ENCODE data around the gene CHID1.

Gene CHID1

DNA sequence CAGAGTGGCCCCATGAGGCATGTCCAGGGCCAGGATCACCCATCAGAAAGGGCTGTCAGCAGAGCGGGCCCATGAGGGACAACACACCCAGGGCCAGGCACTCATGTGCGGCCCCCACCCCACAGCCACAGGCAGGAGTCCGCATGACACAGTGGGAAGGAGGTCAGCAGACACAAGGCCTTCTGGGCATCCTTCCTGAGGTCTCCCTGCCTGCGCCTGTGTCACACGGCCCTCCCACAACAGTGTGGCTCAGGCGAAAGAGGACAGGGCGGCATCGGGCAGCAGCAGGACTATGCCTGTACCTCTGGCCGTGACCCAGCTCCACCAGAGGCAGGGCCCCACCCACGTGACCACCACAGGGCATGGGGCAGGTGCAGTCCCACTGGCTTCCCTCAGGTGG is 27.1 kb downstream of the CHID1 start:
- DNase-seq, result no peak

DNA sequence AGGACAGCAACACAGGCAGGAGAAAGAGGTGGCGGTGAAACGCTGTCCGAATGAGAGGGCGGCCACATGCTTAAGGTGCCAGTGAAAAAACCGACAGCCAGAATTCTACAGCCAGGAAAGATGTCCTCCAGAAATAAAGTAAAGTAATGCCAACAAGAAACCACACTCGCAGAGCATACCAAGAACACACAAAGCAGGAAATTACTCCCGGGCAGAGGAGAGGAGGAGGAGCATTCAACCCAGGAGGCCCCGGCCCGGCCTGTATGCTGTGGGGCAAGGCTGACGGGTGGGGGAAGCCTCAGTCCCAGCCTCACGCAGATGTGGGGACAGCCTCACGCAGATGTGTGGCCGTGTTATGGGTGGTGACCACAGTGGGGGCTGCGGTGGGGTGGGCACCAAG is 28.0 kb downstream of the CHID1 start:
- DNase-seq, result no peak

DNA sequence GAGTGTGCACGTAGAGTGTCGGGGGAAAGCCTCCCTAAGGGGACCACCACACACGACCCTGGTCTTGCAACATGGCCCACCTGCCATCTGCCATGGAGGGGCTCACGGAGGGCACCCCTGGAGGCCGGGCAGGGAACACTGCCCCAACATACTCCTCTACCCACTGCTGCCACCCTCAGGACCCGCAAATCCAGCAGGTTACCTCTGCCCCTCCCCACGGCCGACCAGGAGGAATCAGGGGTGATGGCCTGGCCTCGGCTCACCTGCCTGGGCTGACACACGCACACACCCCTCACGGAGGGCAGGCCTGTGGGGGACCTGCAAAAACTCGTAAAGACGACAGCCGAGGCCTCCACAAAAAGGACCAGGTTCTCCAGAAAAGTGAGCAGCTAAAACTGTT is 30.2 kb downstream of the CHID1 start:
- no peak for DNase-seq

DNA sequence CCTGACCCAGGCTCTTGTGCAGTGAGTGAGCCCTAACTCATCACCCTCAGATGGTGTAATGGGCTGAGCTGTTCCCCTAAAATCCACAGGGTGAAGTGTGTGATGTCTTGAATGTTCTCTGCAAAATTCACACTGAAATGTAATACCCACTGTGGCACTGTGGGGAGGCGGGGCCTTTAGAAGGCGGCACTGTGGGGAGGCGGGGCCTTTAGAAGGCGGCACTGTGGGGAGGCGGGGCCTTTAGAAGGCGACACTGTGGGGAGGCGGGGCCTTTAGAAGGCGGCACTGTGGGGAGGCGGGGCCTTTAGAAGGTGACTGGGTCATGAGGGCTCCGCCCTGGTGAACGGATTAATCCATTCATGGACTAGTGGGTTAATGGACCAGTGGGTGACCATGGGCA is 33.0 kb downstream of the CHID1 start:
- DNase-seq, result no peak

DNA sequence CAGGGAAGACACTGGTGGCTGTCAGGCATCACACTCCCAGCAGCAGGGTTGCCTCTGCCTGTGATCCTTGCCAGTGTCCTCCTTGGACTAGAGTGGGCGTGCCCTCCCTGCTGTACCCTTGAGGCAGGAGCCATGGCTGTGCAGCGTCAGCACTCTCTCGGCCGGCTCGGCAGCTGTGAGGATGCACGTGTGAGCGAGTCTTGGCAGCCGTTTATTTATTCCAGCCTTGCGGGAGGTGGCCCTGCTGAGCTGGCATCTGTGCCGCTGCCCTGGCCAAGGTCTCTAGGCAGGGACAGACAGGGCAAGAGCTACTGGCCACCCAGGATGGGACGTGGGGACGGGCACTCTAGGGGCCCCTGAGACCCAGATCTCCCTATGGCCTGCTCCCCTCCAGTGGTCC is 34.1 kb downstream of the CHID1 start:
- DNase-seq, result no peak

DNA sequence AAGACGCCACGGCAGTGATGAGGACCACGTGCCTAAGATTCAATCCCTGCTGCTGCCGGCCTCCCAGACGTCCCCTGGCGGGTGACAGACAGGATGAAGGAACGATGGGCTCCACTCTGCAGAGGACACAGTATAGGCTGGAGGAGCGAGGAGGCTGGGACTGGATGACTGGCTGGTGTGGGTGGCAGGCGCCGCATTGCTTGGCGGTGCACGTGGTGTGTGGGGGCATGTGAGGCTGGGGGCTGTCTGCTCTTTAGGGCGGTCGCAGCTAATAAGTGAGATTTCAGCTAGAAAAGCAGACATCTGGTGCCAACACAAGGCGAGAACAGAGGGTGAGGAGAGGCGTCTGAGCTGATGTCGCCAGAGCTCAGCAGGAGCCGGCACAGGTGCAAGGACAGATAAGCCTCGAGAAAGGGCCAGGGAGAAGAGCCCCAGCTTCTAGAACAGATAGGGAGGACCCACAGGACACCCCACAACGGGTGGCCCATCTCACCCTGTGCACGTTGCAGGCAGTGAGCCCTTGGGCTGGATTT is 34.8 kb downstream of the CHID1 start:
- no peak for DNase-seq

DNA sequence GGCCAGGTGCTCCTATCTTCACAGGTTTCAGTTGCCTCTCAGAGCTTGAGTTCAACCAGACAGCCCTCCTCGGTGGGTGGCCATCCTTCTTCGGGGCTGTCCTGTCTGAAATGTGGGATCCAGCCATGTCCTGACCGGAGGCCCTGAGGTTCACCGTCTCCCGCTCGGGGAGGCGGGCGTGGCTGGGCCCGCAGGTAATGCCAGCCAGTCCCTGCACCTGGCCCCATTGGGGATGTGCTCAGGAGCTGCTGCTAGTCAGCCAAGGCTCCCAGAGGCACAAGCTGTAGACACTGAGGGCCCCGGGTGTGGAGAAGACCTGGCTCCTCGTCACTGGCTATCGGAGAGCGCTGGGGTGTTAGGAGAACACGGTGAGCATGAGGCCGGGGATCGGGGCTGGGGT is 35.4 kb downstream of the CHID1 start:
- no peak for DNase-seq

DNA sequence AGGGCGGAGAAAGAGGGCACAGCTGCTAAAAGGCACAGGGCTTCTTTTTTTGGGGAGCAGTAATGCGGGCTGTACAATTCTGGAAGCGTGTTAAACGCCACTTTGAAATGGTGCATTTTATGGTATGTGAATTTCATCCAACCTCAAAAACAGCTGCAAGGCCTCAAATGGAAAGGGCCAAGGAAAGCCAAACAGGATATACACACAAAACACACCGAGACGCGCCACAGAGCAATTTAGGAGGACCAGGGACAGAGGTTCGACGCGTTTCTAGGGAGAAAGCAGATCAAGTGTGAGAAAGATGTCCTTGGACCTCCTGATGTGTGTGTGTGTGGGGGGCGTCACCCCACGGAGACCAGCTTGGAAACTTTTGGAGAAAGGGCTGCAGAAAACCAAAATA is 36.9 kb downstream of the CHID1 start:
- DNase-seq, result no peak

DNA sequence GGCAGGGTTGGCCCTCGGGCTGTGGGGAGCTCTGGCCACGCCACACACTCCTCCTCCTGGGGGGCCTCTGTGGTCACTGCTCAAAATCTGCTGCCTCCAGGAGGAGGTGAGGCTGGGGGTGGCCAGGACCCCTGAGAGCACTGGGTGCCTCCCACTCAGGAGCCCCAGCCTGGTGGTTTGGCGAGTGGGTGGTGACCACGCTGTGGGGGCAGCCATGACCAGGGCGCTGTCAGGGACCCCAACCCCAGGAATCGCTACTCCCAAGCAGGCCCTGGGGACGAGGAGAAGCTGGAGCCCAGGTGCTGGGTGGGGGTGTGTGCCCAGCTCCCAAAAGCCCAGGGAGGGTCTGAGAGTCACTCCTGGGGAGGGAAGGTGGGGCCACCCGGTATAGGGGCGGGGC is 37.8 kb downstream of the CHID1 start:
- DNase-seq, result no peak

DNA sequence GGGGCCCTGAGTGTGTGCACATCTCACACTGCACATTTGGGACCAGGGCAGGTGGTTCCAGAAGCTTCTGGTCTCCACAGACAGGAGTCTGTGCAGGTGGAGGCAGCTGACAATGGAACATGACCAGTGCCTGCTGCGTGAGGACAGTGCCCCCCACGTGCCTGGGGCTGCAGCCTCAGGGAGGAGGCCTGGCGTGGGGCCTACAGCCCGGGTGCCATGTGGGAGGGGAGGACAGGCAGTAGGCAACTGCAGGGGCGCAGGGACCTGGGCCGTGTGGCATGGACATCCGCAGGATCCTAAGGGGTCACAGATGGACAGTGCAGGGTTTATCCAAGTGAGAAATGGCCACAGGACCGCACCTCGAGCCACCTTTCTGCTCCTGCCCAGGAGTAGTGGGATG is 39.1 kb downstream of the CHID1 start:
- no peak for DNase-seq

DNA sequence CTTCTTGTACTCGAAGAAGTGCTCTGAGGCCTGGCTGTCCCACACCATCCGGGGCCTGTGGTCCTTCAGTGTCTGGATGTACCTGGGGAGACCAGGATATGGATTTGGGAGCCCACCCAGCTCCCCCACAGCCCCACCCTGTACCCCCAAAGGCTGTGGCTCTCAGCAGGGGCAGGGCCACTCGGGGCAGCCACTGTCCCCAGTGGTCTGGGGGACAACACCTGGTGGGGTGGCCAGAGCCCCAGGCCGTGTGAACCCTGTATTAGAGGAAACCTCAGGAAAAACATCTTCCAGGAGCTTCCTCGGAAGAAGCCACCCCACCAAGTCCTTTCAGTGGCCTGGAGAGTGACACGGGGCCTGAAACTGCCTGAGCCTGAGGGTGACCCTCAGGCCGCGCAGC is 40.2 kb downstream of the CHID1 start:
- no peak for DNase-seq

DNA sequence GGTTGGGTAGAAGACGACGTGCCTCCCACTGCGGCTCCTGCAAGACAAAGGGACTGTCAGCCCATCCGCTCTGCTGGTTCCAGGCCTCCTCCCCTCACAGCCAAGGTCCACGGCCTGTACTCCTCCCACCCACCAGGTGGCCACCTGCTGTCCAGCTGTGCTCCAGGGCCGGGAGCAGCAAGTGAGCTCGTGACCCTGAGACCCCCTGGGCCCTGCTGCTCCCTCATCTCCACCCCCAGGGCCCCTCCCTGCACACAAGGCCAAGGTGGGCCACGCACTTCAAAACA is 40.5 kb downstream of the CHID1 start:
- no peak for DNase-seq

DNA sequence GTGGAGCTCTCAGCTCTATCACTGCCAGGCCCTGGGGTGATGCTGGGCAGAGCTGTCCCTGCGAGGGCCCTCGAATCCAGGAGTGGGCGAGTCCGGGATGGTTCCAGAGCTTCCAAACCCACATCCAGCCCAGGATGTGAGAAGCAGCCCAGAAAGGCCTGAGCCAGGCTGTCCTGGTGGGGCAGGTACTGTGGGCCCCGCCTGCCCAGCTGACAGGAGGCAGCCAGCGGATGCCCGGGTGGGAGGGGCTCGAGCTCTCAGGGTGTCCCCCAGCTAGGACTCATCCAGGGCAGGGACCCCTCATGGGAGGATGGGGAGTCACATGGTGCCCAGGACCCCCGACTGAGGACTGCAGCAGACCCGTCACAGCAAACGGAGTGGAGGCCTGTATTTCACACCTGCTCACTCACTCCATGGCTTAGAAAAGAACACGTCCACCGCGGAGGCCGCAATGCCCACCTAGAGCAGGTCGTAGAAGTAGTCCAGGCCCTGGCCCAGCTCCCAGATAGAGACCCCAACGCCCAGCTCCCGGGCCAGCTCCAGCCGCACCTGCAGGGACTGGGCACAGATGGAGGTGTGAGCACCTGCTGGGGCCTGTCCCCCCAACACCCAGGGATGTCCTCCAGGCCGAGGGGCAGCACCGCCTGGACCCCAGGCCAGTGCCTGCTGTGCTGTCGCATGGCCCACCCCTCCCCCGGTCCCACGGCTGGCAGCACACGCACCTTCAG is 41.0 kb downstream of the CHID1 start:
- no peak for DNase-seq

DNA sequence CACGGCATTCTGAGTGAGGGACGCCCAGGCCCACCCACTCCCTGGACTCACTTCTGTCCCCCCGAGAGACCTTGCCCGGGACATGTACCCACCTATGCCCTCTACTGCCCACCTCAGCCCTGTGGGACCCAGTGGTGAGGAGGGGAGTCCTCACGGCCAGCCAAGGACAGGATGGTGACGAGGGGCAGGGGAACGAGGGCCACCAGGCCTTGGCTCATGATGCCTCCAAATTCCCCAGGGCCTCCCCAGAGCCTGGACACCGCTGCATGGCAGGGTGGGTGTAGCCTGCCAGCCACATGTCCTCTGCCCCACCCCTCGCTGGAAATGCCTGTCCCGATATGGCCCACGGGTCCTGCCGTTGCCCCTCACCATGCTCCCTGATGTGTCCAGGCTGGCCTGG is 41.8 kb downstream of the CHID1 start:
- no peak for DNase-seq

DNA sequence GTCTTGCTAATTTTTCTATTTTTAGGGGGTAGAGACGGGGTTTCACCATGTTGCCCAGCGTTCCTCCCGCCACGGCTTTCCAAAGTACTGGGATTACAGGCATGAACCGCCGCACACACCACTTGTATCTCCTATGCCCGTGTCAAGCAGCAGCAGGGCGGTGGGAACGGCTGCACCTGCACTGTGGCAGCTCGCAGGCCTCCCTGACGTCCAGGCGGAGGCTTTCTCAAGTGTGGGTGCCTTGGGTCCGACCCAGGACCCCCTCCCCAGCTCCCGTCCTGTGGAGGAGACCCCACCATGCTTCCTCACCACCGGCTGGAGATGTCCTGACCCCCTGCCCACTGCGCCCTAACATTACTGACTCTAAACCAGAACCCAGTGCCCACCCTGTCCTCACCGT is 42.2 kb downstream of the CHID1 start:
- no peak for DNase-seq

DNA sequence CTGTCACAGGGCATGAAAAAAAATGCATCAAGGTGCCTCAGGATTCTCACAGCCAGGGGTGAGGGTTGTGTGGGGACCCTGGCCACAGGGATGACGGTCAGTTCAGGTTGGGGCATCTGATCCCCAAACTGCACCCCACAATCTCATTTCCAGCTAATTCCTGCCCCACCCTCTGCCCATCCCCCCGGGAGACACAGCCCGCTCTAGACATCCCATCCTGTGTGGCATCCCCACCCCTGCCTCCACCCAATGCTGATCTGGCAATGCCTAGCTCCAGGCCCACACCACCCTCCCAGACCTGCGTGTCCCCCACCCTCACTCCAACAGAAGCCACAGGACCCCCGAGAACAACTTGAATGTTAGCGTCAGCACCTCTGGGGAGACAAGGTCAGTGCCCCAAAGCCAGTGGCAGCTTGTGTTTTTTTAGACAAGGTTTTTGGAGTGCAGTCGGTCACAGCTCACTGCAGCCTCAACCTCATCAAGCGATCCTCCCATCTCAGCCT is 42.7 kb downstream of the CHID1 start:
- no peak for DNase-seq

DNA sequence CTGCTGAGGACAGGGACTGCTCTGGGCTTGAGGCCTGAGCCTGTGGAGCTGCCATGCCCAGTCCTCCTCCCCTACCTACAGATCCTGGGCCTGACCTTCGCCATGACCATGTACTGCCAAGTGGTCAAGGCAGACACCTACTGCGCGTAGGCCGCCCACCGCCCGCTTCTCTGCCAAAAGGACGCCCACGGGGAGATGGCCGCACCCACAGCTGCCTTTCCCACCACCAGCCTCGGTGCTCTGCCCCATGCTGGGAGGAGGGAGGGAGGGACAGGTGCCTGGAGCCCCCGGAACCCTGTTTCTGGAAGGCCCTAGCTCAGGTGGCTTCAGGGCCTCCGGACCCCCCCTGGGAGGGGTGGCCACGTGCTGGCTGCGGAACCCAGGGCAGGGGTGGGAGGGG is 44.1 kb downstream of the CHID1 start:
- no peak for DNase-seq

DNA sequence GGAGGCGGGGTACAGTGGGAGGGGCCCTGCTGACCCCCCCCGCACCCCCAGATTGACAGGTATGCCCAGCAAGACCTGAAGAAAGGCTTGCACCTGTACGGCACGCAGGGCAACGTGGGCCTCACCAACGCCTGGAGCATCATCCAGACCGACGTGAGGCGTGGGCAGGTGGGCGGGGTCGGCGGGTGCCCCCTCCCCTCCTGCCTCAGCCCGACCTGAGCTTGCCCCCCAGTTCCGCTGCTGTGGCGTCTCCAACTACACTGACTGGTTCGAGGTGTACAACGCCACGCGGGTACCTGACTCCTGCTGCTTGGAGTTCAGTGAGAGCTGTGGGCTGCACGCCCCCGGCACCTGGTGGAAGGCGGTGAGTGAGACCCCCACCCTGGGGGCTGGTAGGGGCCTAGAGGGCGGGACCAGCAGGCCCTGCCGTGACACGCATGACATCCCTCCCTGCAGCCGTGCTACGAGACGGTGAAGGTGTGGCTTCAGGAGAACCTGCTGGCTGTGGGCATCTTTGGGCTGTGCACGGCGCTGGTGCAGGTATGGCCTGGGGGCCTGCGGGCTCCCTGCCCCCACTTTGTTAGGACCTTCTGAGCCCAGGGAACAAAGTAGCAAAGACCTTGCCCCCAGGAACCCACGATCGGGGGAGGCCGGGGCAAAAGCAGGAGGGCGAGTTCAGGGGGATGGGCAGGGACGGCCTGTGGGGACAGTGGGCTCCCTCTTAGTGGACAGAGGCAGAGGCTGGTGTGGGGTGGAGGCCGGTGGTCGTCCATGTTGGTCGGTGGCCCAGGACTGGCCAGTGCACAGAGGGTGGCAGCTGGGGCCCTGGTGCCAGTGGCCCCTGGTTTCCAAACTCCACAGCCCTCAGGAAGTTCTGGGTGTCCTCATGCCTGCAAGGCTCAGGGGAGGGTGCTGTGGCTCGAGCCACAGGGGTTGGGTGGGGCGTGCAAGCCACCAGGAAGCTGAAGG is 44.9 kb downstream of the CHID1 start:
- no peak for DNase-seq

DNA sequence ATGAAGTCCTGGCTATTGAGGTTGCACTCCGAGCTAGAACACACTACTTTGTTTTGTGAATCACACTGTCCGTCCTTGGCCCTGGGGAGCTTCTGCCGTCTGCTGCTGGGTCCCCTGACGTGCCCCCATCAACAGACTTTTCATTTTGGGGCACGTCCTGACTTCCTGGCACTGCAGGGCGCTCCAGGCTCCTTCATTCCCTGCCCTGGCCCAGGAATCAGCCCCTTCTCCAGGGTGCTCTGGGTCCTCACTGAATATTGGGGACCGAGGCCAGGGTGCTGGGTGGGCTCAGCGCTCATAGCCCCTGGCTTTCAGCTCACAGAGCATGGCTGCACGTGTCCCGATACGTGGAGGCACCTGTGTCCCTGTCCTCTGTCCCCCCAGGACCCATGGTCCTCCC is 45.7 kb downstream of the CHID1 start:
- DNase-seq, result no peak

DNA sequence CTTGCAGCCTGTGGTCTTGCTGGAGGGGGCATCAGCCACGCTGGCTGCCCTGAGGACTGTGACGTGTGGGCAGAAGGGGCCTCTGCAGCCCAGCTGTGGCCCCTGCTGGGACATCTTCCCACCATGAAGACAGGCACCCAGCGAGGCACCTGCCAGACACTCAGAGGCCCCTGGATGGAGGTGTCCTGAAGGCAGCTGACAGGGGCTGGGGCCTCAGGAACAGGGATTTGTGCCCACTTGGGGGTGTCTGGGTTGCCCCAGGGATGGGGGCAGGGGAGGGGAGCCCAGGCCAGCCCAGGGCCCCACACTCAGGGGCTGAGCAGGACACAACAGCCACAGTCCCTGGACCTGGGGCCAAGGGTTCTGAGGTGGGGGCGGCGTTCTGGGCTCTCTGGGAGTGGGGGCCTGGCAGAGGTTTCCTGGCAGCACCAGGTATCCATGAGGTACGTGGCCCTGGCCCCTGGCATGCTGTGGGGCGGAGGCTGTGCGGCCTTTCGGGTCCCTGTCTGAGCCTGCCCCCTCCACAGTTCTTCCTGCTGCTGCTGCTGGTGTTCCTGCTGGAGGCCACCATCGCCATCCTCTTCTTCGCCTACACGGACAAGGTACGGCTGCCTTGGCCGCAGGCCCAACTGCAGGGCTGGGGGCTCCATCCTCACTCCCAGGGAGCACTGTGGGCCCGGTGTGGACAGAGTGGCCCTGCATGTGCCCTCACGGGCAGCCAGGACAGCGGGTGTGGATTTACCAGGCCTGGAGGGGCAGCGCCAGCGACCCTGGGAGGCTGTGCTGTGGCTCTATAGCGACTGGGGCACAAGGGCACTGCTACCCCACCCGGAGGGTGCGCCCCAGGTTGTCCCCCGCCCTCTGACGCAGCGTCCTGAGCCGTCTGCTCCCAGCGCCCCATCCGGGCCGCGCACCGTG is 46.4 kb downstream of the CHID1 start:
- DNase-seq, result no peak

DNA sequence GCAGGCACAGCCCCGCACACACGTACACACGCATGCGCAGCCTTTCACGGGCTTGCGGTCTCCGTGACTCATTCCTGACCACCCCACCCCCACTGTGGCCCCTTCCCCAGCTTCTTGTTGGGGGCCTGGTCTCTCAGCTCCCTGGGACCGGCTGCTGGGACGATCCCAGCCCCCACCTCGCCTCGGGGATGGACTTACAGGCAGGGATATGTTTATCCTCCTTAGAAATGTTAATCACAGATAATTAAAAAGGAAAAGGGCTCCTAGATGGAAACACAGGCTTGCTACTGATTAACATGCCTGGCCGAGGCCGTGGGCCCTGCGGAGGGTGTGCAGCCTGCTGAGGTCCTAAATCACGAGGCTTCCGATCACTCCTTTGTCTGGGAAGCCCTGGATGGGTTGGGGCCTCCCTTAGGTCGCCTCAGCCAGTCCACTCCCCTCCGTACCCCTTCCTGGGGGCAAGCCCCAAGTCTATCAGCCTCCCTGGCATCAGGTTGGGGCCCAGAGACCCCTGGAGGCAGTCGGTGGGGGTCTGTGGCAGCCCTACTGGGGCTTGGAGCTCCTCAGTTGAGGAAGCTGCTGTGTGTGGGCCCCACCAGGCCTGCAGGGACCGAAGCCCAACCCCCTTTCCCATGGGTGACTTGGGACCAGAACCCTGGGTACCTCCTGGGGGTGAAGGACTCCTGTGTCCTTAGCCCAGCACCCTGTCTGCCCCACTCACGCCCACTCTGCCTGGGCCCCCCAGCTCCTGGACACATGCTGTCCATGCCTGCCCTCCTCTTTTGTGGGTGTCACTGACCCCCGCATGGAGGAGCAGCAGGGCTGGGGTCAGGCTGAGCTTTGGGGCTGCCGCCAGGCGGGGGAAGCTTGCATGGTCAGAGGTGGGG is 47.3 kb downstream of the CHID1 start:
- DNase-seq, result no peak

DNA sequence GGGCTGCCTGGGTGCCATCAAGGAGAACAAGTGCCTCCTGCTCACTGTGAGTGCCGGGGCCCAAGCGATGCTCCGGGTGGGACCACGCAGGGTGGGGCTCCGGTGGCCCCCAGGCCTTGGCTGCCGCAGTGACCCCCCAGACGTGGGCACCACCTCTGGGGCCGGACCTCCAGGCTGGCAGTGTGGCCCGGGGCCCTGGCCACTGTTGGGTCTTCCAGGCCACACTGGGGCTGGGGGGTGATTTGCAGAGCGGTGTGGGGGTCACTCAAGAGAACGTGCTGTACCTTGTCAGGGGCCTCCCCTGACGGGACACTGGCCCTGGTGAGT is 48.0 kb downstream of the CHID1 start:
- no peak for DNase-seq
